ENCODE results near the gene KRTAP1-1.
"Not testable (repeated sequence)": the region's sequence is repeated elsewhere in the genome, so short reads cannot be mapped to it uniquely, and the experiment has no call there.

Gene KRTAP1-1

GRCh38 chr17:41018541-41018940 is 22.7 kb downstream of the KRTAP1-1 start:
- no peak overlapping the region for H3K4me3 ChIP-seq (ENCODE audit: low read depth, low read length)
- no peak for DNase-seq (ENCODE audit: low read depth)

- DNase-seq (ENCODE audit: low read depth) = no peak
- no peak overlapping the region for H3K4me3 ChIP-seq (ENCODE audit: low read depth, low read length)
Observed at GRCh38 chr17:41016578-41017215, 24.6 kb downstream of the KRTAP1-1 start.

- DNase-seq (ENCODE audit: low read depth) = no peak
- H3K4me3 ChIP-seq (ENCODE audit: low read depth, low read length) = no peak overlapping the region
Observed at GRCh38 chr17:41015454-41015853, 25.8 kb downstream of the KRTAP1-1 start.

- H3K4me3 ChIP-seq (ENCODE audit: low read depth, low read length) = no peak overlapping the region
- peak; percentile 24 for DNase-seq (ENCODE audit: low read depth)
Observed at GRCh38 chr17:41013606-41014005, 27.6 kb downstream of the KRTAP1-1 start.

GRCh38 chr17:41013181-41013580 is 28.1 kb downstream of the KRTAP1-1 start:
- no peak overlapping the region for H3K4me3 ChIP-seq (ENCODE audit: low read depth, low read length)
- no peak for DNase-seq (ENCODE audit: low read depth)

GRCh38 chr17:41012326-41013120 is 28.7 kb downstream of the KRTAP1-1 start:
- no peak for DNase-seq (ENCODE audit: low read depth)
- no peak overlapping the region for H3K4me3 ChIP-seq (ENCODE audit: low read depth, low read length)

GRCh38 chr17:41010441-41010840 is 30.8 kb downstream of the KRTAP1-1 start:
- H3K4me3 ChIP-seq (ENCODE audit: low read depth, low read length) = no peak overlapping the region

GRCh38 chr17:41009936-41010335 is 31.3 kb downstream of the KRTAP1-1 start:
- no peak overlapping the region for H3K4me3 ChIP-seq (ENCODE audit: low read depth, low read length)
- DNase-seq (ENCODE audit: low read depth) = no peak

More at GRCh38 chr17:41010441-41010840, 30.8 kb downstream of the KRTAP1-1 start:
- no peak for DNase-seq (ENCODE audit: low read depth)

- DNase-seq (ENCODE audit: low read depth) = no peak
- H3K4me3 ChIP-seq (ENCODE audit: low read depth, low read length) = no peak overlapping the region
Observed at GRCh38 chr17:41009301-41009760, 31.9 kb downstream of the KRTAP1-1 start.

GRCh38 chr17:41008811-41009210 is 32.4 kb downstream of the KRTAP1-1 start, which contains the start of gene KRTAP3-1:
TSS of gene KRTAP3-1 (minus strand) at chr17:41009128. CDS start at chr17:41009074, 54 bp downstream.
- H3K4me3 ChIP-seq (ENCODE audit: low read depth, low read length) = no peak within 1 kb of the TSS
- no peak for DNase-seq (ENCODE audit: low read depth)

GRCh38 chr17:41004397-41004796 is 36.9 kb downstream of the KRTAP1-1 start:
- H3K4me3 ChIP-seq (ENCODE audit: low read depth, low read length) = no peak overlapping the region
- DNase-seq (ENCODE audit: low read depth) = no peak

GRCh38 chr17:41003926-41004325 is 37.3 kb downstream of the KRTAP1-1 start:
- DNase-seq (ENCODE audit: low read depth) = no peak
- H3K4me3 ChIP-seq (ENCODE audit: low read depth, low read length) = no peak overlapping the region

- no peak for DNase-seq (ENCODE audit: low read depth)
- no peak overlapping the region for H3K4me3 ChIP-seq (ENCODE audit: low read depth, low read length)
Observed at GRCh38 chr17:41002814-41003213, 38.4 kb downstream of the KRTAP1-1 start.

GRCh38 chr17:41001795-41002194 is 39.5 kb downstream of the KRTAP1-1 start:
- DNase-seq (ENCODE audit: low read depth) = no peak
- H3K4me3 ChIP-seq (ENCODE audit: low read depth, low read length) = no peak overlapping the region

- not testable (repeated sequence) for H3K4me3 ChIP-seq (ENCODE audit: low read depth, low read length); DNase-seq (ENCODE audit: low read depth)
Observed at GRCh38 chr17:40999563-40999962, 41.7 kb downstream of the KRTAP1-1 start, which contains the start of gene KRTAP3-2. TSS of gene KRTAP3-2 (minus strand) at chr17:40999906. CDS start at chr17:40999853, 53 bp downstream.

GRCh38 chr17:40997361-40997760 is 43.9 kb downstream of the KRTAP1-1 start:
- no peak overlapping the region for H3K4me3 ChIP-seq (ENCODE audit: low read depth, low read length)
- DNase-seq (ENCODE audit: low read depth) = no peak

GRCh38 chr17:40996829-40997228 is 44.4 kb downstream of the KRTAP1-1 start:
- H3K4me3 ChIP-seq (ENCODE audit: low read depth, low read length) = no peak overlapping the region
- DNase-seq (ENCODE audit: low read depth) = no peak

GRCh38 chr17:40995116-40995515 is 46.1 kb downstream of the KRTAP1-1 start:
- no peak overlapping the region for H3K4me3 ChIP-seq (ENCODE audit: low read depth, low read length)
- DNase-seq (ENCODE audit: low read depth) = no peak

- H3K4me3 ChIP-seq (ENCODE audit: low read depth, low read length) = no peak within 1 kb of the TSS
- no peak for DNase-seq (ENCODE audit: low read depth)
Observed at GRCh38 chr17:40993839-40994238, 47.4 kb downstream of the KRTAP1-1 start, which contains the start of gene KRTAP3-3. TSS of gene KRTAP3-3 (minus strand) at chr17:40994164. CDS start at chr17:40994097, 67 bp downstream.

- DNase-seq (ENCODE audit: low read depth) = no peak
- no peak overlapping the region for H3K4me3 ChIP-seq (ENCODE audit: low read depth, low read length)
Observed at GRCh38 chr17:40993084-40993483, 48.2 kb downstream of the KRTAP1-1 start.

Data from skeletal muscle cell (primary cell).